Measurements from ENCODE around the gene CYP2U1.

Gene CYP2U1

GRCh38 chr4:107994894-107995293 lies 63.5 kb downstream of the CYP2U1 start:
- no peak overlapping the region for H3K4me3 ChIP-seq (ENCODE audit: low read depth, low read length)
- DNase-seq (ENCODE audit: low read depth) = no peak
- TF ChIP-seq MAX (IDR thresholded peaks at IDR 0.05; ENCODE audit: low read depth, low read length) (no peak), CTCF (IDR thresholded peaks at IDR 0.05; ENCODE audit: low read depth, low read length) (no peak), MYC (IDR thresholded peaks at IDR 0.05; ENCODE audit: low read depth, low read length) (no peak), POLR2A (IDR thresholded peaks at IDR 0.05; ENCODE audit: extremely low read depth, insufficient read length) (no peak)

DNA sequence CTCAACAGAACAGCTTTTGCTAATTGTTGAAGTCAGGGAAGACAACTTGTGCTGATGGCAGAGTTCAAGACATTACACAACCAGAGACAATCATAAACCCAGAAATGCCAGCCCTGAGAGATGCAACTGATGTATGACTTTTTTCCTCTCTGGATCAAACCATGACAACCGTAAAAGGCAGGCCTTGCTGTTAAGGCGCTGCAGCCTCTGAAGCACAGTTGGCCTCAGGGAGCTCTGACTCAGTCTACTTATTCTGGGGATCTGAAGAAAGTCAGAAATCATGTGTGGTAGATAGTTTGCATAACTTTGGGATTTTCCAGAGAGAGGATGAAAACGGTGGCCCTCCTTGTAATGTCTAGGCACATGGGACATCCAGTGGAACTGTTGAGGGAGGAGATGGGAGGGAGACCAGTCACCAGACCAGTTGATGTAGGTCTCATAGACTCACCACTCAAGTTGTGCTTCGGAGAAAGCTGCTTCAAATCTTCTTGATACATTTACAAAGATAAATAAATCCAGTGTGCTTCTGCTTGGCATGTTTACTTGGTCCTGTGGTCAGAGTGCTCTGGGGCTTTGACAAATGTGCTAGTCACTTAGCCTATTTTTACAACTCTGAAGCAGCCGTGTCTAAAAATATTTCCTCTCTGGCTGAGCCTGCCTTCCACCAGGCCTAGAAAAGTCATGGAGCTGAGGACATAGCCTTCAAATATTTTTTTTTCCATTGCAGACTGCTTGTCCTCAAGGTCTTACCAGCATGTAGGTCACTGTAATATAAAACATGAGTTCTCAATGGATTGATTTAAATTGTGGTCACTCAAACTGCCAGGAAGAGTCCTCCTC lies 65.8 kb downstream of the CYP2U1 start:
- TF ChIP-seq POLR2A (IDR thresholded peaks at IDR 0.05; ENCODE audit: extremely low read depth, insufficient read length) = no peak
- no peak for TF ChIP-seq MYC (IDR thresholded peaks at IDR 0.05; ENCODE audit: low read depth, low read length)
- no peak for TF ChIP-seq CTCF (IDR thresholded peaks at IDR 0.05; ENCODE audit: low read depth, low read length)
- no peak for TF ChIP-seq MAX (IDR thresholded peaks at IDR 0.05; ENCODE audit: low read depth, low read length)
- no peak for DNase-seq (ENCODE audit: low read depth)
- no peak overlapping the region for H3K4me3 ChIP-seq (ENCODE audit: low read depth, low read length)

DNA sequence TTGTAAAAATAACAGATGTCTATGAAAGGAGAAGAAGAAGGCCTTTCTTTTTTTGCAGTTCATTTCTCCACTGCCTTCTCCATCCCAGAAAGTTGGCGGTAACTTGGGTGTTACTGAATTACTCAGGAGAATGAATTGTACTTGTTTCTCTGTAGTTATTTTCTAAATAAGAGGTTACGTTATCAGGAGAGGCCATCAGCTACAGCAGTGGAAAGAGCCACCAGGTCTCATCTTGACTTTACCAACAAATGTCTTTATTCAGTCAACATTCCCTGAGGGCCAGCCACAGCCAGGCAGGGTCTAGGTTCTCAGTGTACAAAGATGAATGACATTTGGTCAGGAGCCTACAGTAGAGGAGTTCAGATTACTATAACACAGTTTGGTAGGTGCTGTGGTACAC lies 66.4 kb downstream of the CYP2U1 start:
- TF ChIP-seq POLR2A (IDR thresholded peaks at IDR 0.05; ENCODE audit: extremely low read depth, insufficient read length) (no peak), CTCF (IDR thresholded peaks at IDR 0.05; ENCODE audit: low read depth, low read length) (no peak), MAX (IDR thresholded peaks at IDR 0.05; ENCODE audit: low read depth, low read length) (no peak), MYC (IDR thresholded peaks at IDR 0.05; ENCODE audit: low read depth, low read length) (no peak)
- no peak overlapping the region for H3K4me3 ChIP-seq (ENCODE audit: low read depth, low read length)
- no peak for DNase-seq (ENCODE audit: low read depth)

DNA sequence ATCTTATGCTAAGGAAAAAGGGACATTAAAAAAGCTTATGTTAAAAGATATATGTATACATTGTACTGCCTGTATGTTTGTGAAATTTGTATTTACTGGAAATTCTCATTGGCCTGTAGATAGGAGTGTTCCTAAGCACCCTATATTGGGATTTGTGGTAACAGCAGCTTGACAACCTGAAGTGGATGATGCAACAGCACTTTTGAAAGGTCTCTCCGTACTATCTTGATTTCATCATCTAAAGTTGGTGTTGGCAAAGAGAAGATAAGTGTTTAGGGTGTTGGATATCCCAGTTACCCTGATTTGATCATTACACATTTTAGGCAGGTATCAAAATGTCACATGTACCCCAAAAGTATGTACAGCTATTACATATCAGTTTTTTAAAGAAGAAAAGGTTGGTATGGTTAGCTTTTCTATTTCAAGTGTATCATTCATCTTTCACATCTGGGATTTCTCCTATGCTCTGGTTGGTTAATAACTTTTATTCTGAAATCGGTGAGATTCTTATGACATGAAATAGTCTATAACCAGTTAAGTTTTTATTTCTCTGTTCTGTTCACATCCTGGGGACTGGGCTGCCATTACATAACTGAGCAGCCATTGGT lies 68.7 kb downstream of the CYP2U1 start:
- DNase-seq (ENCODE audit: low read depth) = peak; percentile 42
- H3K4me3 ChIP-seq (ENCODE audit: low read depth, low read length) = no peak overlapping the region
- TF ChIP-seq MYC (IDR thresholded peaks at IDR 0.05; ENCODE audit: low read depth, low read length) (no peak), POLR2A (IDR thresholded peaks at IDR 0.05; ENCODE audit: extremely low read depth, insufficient read length) (no peak), MAX (IDR thresholded peaks at IDR 0.05; ENCODE audit: low read depth, low read length) (no peak), CTCF (IDR thresholded peaks at IDR 0.05; ENCODE audit: low read depth, low read length) (no peak)

DNA sequence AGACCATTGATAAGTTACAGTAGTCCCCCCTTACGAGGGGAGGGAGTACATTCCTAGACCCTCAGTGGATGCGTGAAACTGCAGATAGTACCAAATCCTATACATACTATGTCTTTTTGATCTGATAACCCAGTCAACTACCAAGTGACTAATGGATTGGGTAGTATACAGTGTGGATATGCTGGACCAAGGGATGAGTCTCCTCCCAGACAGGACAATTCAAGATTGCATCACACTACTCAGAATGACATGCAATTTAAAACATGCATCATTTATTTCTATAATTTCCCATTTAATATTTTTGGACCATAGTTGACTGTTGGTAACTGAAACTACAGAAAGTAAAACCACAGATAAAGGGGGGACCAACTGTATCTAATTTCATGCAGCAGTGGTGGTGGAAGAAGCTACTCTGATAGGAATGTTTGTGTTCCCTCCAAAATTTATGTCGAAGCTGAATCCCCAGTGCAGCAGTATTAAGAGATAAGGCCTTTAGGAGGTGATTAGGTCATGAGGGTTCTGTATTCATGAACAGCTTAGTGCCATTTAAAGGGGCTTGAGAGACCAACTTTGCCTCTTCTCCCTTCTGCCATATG lies 70.3 kb downstream of the CYP2U1 start:
- H3K4me3 ChIP-seq (ENCODE audit: low read depth, low read length) = no peak overlapping the region
- no peak for DNase-seq (ENCODE audit: low read depth)
- TF ChIP-seq MYC (IDR thresholded peaks at IDR 0.05; ENCODE audit: low read depth, low read length) = no peak
